ENCODE data around the gene MRPL36.

MRPL36 gene

DNA sequence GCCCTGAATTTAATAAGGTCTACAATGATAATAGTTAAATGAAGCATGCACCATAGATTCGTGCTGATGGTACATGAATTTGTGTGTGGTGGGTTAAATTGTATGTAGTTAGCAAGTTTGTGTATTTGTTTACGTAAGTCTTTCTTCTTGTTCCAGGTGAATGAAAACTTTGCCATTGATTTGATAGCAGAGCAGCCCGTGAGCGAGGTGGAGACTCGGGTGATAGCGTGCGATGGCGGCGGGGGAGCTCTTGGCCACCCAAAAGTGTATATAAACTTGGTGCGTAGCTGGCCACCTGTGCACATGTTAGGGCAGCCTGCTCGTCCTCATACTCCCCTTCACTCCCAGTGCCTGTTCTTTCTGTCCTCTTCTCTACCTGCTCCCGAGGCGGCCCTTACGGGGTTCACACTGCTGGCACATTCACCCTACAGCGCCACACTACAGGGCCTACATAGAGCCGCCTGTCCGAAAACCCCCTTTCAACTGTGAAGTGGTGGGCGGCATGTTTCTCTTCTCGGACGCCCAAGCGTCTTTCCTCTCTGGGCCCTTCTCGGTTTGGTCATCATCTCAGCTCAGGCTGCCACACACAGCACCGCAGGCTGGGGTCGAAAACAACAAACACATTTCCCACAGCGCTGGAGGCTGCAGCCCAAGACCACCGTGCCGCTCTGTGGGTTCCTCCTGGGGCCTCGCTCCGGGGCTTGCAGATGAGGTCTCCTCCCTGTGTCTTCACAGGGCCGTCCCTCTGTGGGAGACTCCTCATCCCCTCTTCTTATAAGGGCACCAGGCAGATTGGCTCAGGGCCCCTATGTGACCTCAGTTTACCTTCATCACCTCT lies 14.8 kb upstream of the MRPL36 start:
- DNase-seq (ENCODE audit: low spot score in 2 of 2) (no peak), ATAC-seq (ENCODE audit: low read depth) (no peak)

DNA sequence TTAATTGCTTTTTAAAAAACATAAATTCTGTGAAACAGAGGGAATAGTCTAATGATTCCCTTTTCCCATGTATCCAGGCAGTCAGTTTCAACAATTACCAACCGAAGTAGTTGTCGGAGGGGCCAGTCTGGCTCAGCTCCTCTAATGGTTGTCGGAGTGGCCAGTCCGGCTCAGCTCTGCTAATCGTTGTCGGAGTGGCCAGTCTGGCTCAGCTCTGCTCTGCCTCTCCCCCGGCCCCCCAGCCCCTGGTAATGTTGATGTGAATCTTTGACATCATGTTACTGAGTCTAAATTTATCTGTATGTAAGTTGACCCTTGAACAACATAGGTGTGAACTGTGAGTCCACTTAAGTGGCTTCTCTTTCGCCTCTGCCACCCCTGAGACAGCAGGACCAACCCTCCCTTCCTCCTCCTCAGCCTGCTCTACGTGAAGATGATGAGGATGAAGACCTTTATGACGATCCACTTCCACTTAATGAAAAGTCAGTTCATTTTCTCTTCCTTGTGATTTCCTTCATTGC lies 11.0 kb upstream of the MRPL36 start:
- Mint-ChIP-seq H3K36me3 (peaks cover 46% of the 10 kb centered on the region), H3K9me3 (no peaks in the 10 kb centered on the region), H3K27ac (no peak overlapping the region), H3K27me3 (no peaks in the 10 kb centered on the region), H3K4me3 (no peak overlapping the region), H3K4me1 (peaks cover 12% of the 10 kb centered on the region)
- ATAC-seq (ENCODE audit: low read depth) (no peak), DNase-seq (ENCODE audit: low spot score in 2 of 2) (no peak)

More for the DNA sequence above, 14.8 kb upstream of the MRPL36 start:
- peaks cover 62% of the 10 kb centered on the region for H3K36me3 Mint-ChIP-seq
- no peaks in the 10 kb centered on the region for H3K27me3 Mint-ChIP-seq
- no peak overlapping the region for H3K27ac Mint-ChIP-seq
- H3K9me3 Mint-ChIP-seq, result no peaks in the 10 kb centered on the region
- peaks cover 8% of the 10 kb centered on the region for H3K4me1 Mint-ChIP-seq
- H3K4me3 Mint-ChIP-seq, result no peak overlapping the region

DNA sequence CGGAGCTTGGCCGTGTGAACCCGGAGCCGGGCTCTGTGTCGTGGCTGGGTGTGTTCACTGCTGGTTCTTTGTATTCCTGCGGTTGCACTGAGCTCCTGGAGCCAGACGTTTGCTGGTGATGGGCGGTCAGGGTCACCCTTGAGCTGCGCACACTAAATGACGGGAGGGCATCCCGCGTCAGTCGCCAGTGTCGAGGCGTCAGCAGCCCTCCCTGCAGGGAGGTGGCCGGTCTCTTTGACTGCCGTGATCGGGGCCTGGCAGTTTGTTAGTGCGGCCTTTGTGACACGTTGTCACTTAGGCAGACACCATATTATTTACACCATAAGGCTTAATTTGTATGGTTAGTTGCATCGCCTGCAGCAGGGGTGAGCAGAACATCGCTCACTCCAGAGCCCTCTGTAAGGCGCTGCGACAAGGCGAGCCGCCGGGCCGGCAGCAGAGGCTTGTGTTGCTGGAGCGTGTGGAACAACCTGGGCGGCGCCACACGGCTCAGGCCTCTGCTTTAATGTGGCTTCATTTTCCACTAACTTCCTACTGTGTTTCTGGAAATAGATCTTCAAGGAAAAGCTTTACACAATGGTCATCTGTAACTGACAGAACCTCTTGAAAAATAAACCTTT lies 9.9 kb upstream of the MRPL36 start:
- H3K36me3 Mint-ChIP-seq, result peaks cover 40% of the 10 kb centered on the region
- no peak overlapping the region for H3K4me3 Mint-ChIP-seq
- ATAC-seq (ENCODE audit: low read depth), result no peak
- no peaks in the 10 kb centered on the region for H3K27me3 Mint-ChIP-seq
- no peaks in the 10 kb centered on the region for H3K9me3 Mint-ChIP-seq
- no peak for DNase-seq (ENCODE audit: low spot score in 2 of 2)
- no peak overlapping the region for H3K27ac Mint-ChIP-seq
- H3K4me1 Mint-ChIP-seq, result peaks cover 12% of the 10 kb centered on the region

DNA sequence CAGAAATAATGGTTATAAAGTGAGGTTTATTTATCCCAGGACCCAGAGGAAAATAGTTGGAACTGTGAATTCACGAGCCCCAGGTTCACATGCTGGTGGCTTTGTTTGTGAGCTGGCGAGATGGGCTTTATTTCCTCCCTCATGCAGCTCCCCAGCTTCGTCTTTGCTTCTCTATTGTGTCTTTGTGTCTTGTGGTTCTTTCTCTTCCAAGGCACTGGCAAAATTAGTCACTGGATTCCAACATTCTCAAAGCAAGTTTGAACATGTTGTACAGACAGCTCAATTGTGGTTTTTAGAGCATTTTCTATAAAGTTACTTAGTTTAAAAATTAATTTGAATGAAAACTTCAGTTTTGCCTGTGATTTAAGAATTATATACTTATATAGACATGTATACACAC lies 8.8 kb upstream of the MRPL36 start:
- DNase-seq (ENCODE audit: low spot score in 2 of 2) (no peak), ATAC-seq (ENCODE audit: low read depth) (no peak)
- peaks cover 12% of the 10 kb centered on the region for H3K4me1 Mint-ChIP-seq
- H3K27me3 Mint-ChIP-seq, result no peaks in the 10 kb centered on the region
- no peaks in the 10 kb centered on the region for H3K9me3 Mint-ChIP-seq
- no peak overlapping the region for H3K27ac Mint-ChIP-seq
- peaks cover 37% of the 10 kb centered on the region for H3K36me3 Mint-ChIP-seq
- H3K4me3 Mint-ChIP-seq, result no peak overlapping the region

DNA sequence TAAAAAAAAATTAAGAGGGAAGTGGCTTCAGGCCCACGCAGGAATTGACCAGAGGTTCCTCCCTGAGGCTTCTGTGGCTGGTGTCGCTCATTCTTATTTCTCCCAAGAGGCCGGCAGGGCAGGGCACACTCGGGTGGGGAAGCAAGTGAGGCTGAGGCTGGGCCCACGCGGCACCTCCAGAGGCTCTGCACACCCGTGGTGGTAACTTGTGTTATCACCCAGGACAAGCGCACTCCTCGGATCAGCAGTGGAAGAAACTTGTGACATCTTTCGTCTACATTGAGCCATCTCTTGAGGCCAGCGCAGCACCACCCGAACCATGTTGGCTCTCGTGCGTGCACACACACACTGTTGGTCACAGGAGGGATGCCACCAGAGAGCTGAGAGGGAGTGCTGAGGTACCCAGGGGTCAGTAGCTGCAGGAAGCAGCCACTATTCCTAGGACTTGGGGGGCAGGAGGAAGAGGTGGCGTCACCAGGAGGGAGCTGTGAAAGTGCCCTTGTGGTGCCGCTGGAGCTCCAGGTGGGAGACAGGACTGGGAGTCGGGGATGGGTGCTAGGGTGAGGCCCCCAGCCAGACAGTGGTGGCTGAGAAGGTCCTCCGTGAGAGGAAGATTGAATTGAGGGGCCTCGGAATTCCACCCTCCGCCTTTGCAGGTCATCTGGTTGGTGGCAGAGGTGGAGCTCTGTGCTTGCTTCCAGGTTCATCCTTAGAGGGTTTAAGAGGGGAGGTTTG lies 8.0 kb upstream of the MRPL36 start:
- Mint-ChIP-seq H3K9me3 (no peaks in the 10 kb centered on the region), H3K36me3 (peaks cover 42% of the 10 kb centered on the region), H3K4me3 (no peak overlapping the region), H3K4me1 (peaks cover 18% of the 10 kb centered on the region), H3K27ac (peak overlapping the region; percentile 49), H3K27me3 (no peaks in the 10 kb centered on the region)
- DNase-seq (ENCODE audit: low spot score in 2 of 2), result no peak
- no peak for ATAC-seq (ENCODE audit: low read depth)

DNA sequence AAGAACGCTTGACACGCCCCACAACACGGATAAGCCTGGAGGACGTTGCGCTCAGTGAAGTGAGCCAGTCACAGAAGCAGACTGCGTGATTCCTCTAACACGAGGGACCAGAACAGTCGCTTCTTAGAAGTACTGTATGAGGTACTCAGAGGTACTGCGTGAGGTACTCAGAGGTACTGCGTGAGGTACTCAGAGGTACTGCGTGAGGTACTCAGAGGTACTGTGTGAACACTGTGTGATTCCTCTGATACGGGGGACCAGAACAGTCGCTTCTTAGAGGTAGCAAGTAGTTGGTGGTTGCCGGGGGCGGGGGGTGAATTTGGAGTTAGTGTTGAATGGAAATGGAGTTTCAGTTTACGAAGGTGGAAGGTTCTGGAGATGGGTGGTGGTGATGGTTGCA lies 7.3 kb upstream of the MRPL36 start:
- ATAC-seq (ENCODE audit: low read depth) (no peak), DNase-seq (ENCODE audit: low spot score in 2 of 2) (no peak)
- no peaks in the 10 kb centered on the region for H3K27me3 Mint-ChIP-seq
- peak overlapping the region; percentile 49 for H3K27ac Mint-ChIP-seq
- peaks cover 41% of the 10 kb centered on the region for H3K36me3 Mint-ChIP-seq
- no peak overlapping the region for H3K4me3 Mint-ChIP-seq
- no peaks in the 10 kb centered on the region for H3K9me3 Mint-ChIP-seq
- peaks cover 20% of the 10 kb centered on the region for H3K4me1 Mint-ChIP-seq

DNA sequence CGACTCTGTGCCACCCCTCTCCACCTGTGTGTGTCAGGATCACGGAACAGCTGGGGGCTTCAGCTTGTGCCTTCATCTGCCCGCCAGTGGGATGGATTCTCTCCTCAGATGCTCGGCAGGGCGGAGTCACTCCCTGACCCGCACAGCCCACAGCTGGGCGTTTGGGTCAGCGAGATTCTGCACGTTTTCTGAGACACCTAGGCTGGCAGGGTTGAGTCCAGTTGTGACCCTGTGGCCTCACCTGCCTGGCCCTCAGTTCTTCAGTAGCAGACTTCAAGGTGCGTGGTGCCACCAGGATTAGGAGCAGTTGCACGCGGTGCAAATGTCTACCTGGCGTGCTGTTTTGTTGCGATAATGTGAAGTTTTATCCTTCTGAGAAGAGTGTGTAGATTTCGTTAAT lies 6.6 kb upstream of the MRPL36 start:
- H3K36me3 Mint-ChIP-seq, result peaks cover 35% of the 10 kb centered on the region
- H3K9me3 Mint-ChIP-seq, result no peaks in the 10 kb centered on the region
- no peaks in the 10 kb centered on the region for H3K27me3 Mint-ChIP-seq
- no peak overlapping the region for H3K27ac Mint-ChIP-seq
- H3K4me1 Mint-ChIP-seq, result peaks cover 22% of the 10 kb centered on the region
- H3K4me3 Mint-ChIP-seq, result no peak overlapping the region
- ATAC-seq (ENCODE audit: low read depth), result no peak
- DNase-seq (ENCODE audit: low spot score in 2 of 2), result no peak

DNA sequence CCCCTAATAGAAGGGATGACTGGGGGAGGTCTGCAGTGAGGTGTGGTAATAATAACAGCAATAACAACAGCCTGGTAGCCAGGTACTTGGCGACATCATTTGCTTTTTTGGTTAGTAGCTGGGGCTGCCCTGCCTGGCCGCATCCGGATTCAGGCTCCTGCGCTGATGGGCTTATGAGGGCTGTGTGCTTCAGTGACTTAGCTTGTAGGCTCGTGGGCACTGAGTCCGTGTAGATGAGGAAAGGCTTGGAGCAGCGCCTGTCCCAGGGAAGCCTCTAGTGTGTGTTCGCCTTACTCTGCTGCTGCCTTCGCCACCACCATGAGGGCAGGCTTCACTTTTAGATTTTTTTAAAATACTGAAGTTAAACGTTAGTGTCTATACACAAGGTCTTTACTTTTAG lies 6.1 kb upstream of the MRPL36 start:
- no peak overlapping the region for H3K27ac Mint-ChIP-seq
- ATAC-seq (ENCODE audit: low read depth), result no peak

DNA sequence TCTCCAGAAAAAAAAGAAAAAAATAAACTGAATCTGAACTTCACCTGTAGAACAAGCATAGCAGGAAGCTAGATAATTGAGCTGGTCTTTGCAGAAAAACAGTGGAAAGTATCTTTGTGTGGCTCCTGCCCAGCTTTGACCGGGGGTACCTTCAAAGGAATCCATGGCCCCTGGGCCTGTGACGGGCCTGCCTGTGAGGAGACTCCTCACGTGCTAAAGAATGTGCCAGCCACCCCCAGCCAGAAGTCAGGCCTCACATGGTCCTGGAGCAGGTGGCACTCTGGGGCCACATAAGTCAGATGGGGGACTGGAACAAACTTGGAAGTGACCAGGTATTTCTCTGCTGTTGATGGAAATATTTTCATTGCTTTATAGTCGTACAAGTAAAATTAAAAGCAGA lies 5.7 kb upstream of the MRPL36 start:
- no peak for ATAC-seq (ENCODE audit: low read depth)
- H3K36me3 Mint-ChIP-seq, result peaks cover 32% of the 10 kb centered on the region
- no peak overlapping the region for H3K4me3 Mint-ChIP-seq
- no peaks in the 10 kb centered on the region for H3K9me3 Mint-ChIP-seq
- peaks cover 23% of the 10 kb centered on the region for H3K4me1 Mint-ChIP-seq
- H3K27ac Mint-ChIP-seq, result no peak overlapping the region
- no peaks in the 10 kb centered on the region for H3K27me3 Mint-ChIP-seq
- DNase-seq (ENCODE audit: low spot score in 2 of 2), result no peak

More for the DNA sequence above, 6.1 kb upstream of the MRPL36 start:
- Mint-ChIP-seq H3K9me3 (no peaks in the 10 kb centered on the region), H3K4me3 (no peak overlapping the region), H3K36me3 (peaks cover 32% of the 10 kb centered on the region), H3K4me1 (peaks cover 20% of the 10 kb centered on the region), H3K27me3 (no peaks in the 10 kb centered on the region)
- no peak for DNase-seq (ENCODE audit: low spot score in 2 of 2)

DNA sequence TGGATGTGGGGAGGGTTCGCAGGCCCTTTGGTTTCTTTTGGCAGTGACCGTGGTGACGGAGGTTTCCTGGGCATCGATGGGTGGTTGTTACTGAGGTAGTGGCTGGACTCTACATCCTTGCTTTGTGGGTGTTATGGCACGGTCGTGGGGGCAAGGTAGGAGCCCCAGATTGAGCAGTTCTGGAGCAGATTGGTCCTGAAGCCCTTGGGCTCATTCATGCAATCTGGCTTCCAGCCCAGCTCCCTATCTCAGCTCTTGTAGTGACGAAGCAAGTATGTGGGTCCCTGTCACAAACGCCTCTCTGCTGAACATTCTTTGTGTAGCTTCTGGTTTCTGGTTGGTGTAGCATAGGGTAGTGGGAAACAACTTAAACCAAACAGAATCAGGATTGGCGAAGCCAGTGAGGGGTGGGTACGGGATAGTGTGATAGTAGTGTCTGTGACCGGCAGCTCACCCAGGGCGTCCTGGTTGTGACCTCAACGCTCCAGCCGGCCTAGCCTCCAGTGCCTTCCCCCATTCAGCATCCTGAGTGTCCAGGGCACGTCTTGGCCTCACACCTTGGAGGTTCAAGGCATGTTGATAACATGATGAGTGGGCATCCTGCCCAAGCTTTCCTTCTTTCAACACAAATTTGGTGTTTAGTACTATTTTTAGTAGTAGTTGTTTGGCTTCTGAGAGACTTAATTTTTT lies 4.5 kb upstream of the MRPL36 start:
- no peak for ATAC-seq (ENCODE audit: low read depth)
- DNase-seq (ENCODE audit: low spot score in 2 of 2), result no peak
- Mint-ChIP-seq H3K4me3 (no peak overlapping the region), H3K27ac (no peak overlapping the region), H3K4me1 (peaks cover 24% of the 10 kb centered on the region), H3K36me3 (peaks cover 32% of the 10 kb centered on the region), H3K27me3 (no peaks in the 10 kb centered on the region), H3K9me3 (no peaks in the 10 kb centered on the region)

DNA sequence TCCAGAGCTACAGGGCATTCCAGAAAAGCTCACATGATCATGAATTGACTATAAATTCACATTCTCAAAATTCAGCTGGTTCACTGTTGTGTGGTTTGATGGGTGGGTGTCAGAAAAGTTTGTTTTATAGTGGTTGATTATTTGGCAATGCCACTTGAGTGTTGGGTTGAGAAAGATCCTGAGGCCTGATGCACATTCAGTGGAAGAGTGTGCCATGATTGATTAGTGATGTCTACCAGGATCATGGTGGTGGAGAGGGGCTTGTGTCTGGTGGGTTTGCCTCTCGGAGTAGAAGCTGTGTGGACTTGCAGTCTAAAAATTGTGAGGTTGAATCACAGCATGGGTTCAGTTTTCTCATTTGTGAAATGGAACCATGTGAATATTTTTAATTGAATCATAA lies 3.6 kb upstream of the MRPL36 start:
- Mint-ChIP-seq H3K4me1 (peaks cover 32% of the 10 kb centered on the region), H3K9me3 (no peaks in the 10 kb centered on the region), H3K27ac (peak overlapping the region; percentile 67), H3K4me3 (peak overlapping the region; percentile 59), H3K36me3 (peaks cover 29% of the 10 kb centered on the region), H3K27me3 (no peaks in the 10 kb centered on the region)
- DNase-seq (ENCODE audit: low spot score in 2 of 2), result no peak
- no peak for ATAC-seq (ENCODE audit: low read depth)

DNA sequence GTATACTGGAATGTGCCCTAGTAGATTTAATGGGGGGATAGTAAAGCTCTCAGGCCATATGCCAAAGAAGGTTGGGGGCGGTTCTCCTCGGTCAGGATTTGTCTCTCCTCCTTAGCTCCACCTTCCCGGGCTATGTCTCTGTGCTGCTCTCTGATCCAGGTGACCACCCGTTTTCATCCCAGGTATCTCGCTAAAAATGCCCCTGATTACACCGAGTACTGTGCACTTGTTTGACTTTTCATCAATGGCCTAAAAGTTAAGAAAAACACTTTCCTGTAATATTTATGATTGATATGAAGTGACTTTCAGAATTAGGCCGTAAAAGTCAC lies 2.3 kb upstream of the MRPL36 start:
- peaks cover 22% of the 10 kb centered on the region for H3K36me3 Mint-ChIP-seq
- no peak for DNase-seq (ENCODE audit: low spot score in 2 of 2)
- no peak for ATAC-seq (ENCODE audit: low read depth)
- H3K4me1 Mint-ChIP-seq, result peaks cover 29% of the 10 kb centered on the region
- peak overlapping the region; percentile 79 for H3K4me3 Mint-ChIP-seq
- no peaks in the 10 kb centered on the region for H3K9me3 Mint-ChIP-seq
- H3K27ac Mint-ChIP-seq, result peak overlapping the region; percentile 67
- H3K27me3 Mint-ChIP-seq, result no peaks in the 10 kb centered on the region

DNA sequence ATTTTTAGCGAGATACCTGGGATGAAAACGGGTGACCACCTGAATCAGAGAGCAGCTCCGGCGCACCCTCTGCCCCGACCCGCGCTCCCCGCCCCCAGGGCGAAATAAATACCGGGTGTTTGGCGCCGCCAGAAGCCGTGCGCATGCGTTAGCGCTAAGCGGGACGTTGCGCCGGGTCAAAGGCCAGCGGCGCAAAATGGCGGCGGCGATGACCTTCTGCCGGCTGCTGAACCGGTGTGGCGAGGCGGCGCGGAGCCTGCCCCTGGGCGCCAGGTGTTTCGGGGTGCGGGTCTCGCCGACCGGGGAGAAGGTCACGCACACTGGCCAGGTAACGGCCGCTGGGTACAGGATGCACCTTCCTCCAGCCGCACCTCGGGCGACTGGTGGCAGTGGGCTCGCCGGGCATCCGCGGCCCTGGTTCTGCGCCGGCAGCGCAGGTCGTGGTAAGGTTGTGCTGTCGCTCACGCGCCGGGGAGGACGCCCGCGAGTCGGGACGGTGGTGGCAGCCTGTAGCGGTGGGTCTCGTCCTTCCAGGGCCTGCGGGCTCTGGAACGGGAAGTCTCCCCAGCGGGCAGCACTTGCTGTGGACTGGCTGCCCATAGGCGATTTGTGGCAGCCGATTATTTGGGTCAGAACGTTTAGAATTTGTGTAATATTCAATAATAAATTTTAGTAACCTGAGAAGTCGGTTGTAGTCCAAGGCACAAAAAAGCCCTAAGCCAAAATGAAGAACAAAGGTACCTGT lies 1.8 kb upstream of the MRPL36 start, which contains the start of gene NDUFS6:
NDUFS6 (plus strand) TSS at position 186 of the 745 bp plus-strand sequence; CDS start at position 197, 11 bp downstream.
- ATAC-seq (ENCODE audit: low read depth), result peak; percentile 60
- peaks cover 26% of the 10 kb centered on the region for H3K4me1 Mint-ChIP-seq
- H3K36me3 Mint-ChIP-seq, result peaks cover 17% of the 10 kb centered on the region

More for the DNA sequence above, 1.8 kb upstream of the MRPL36 start, which contains the start of gene NDUFS6:
- Mint-ChIP-seq H3K27me3 (no peaks in the 10 kb centered on the region), H3K4me3 (peak within 1 kb of the TSS; percentile 93), H3K9me3 (no peaks in the 10 kb centered on the region), H3K27ac (peak within 1 kb of the TSS; percentile 94)
- DNase-seq (ENCODE audit: low spot score in 2 of 2), result peak; percentile 63 to 69
